GDM1 (cell line): ENCODE results near the gene DMKN.

ENCODE experiments used
- DNase-seq: peaks from one replicate; lab custom pipeline; 2025; lab: John Stamatoyannopoulos, UW

The DMKN gene

GRCh38 chr19:35513628-35514281 is at the start of gene DMKN:
DMKN (minus strand) TSS chr19:35513649; CDS start chr19:35513475, 174 bp downstream.
- no peak for DNase-seq

- DNase-seq: no peak
Measured at GRCh38 chr19:35562776-35563175, 49.3 kb upstream of the DMKN start.

- DNase-seq: no peak
Measured at GRCh38 chr19:35562336-35562735, 48.9 kb upstream of the DMKN start.

GRCh38 chr19:35561436-35561835 is 48.0 kb upstream of the DMKN start:
- no peak for DNase-seq

- no peak for DNase-seq
Measured at GRCh38 chr19:35560677-35561076, 47.2 kb upstream of the DMKN start.

- DNase-seq: no peak
Measured at GRCh38 chr19:35560271-35560670, 46.8 kb upstream of the DMKN start.

GRCh38 chr19:35559781-35560180 is 46.3 kb upstream of the DMKN start:
- no peak for DNase-seq

GRCh38 chr19:35559281-35559659 is 45.8 kb upstream of the DMKN start:
- no peak for DNase-seq

GRCh38 chr19:35558400-35559280 is 45.2 kb upstream of the DMKN start:
- DNase-seq: no peak

- DNase-seq: no peak
Measured at GRCh38 chr19:35557539-35558399, 44.3 kb upstream of the DMKN start.

GRCh38 chr19:35556846-35557538 is 43.5 kb upstream of the DMKN start:
- no peak for DNase-seq

- no peak for DNase-seq
Measured at GRCh38 chr19:35556025-35556590, 42.7 kb upstream of the DMKN start.

GRCh38 chr19:35555301-35556005 is 42.0 kb upstream of the DMKN start:
- no peak for DNase-seq

GRCh38 chr19:35554076-35554475 is 40.6 kb upstream of the DMKN start:
- no peak for DNase-seq

- DNase-seq: no peak
Measured at GRCh38 chr19:35553385-35554000, 40.0 kb upstream of the DMKN start.

- no peak for DNase-seq
Measured at GRCh38 chr19:35552534-35553384, 39.3 kb upstream of the DMKN start.

- no peak for DNase-seq
Measured at GRCh38 chr19:35551091-35551810, 37.8 kb upstream of the DMKN start.

GRCh38 chr19:35549879-35550523 is 36.6 kb upstream of the DMKN start:
- DNase-seq: no peak
